Left renal cortex interstitium (tissue), 4 donors: ENCODE results near the gene SYCE3. TPM values are rescaled to one million over a fixed set of nuclear protein-coding genes. Genes with fewer than 3 reads are reported as not detected.

Experiments
- DNase-seq, 4 donors: peaks; one replicate each; pipeline ENCODE4 v3.0.0-alpha.2; 2013; ENCODE audit warnings: low read depth in 4 of 4, low spot score in 2 of 4, missing footprints in 1 of 4
- polyA plus RNA-seq, 4 donors: library from polyadenylated mRNA; unstranded; fragments of 120-200 nt; gene quantifications; one replicate each; pipeline ENCODE4 v1.2.1, GENCODE V29; 2013; ENCODE audit not compliant: insufficient read length in 4 of 4

The SYCE3 gene
- polyA plus RNA-seq, 4 donors, result 0.43 TPM; not detected in 3

GRCh38 chr22:50532824-50533796 is 29.6 kb downstream of the SYCE3 start:
- DNase-seq, result no peak

DNA sequence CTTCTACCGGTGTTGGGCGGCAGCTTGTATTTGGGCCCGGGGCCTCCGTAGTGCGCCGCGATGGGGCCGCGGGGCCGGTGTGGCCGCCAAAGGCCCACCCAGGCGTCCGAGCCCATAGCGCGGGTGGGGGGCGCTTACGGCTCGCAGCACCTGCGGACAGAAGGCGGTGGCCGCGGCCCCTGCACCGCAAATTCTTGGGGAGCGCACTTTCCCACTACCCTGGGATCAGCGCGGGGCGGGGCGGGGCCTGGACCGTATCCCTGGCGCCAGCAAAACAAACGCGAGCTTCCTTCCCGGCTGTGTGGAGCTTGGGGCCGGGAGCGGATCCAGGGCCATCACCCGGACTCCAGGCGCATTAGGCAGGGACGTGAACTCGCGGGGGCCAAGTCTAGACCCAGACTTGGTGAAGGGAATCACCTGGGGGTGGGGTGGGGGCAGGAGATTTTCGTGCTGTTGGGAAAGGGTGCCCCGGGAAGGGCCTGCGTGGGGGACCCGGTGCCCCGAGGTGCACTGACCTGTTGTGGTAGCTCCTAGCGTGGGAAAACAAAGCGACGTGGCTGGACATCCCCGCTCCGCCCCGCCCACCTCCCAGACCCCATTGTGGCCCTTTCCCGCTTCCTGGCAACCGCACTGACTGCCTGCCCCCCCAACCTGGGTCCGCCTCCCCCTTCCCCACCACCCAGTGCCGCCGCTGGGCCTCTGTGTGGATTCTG is 30.6 kb downstream of the SYCE3 start:
- DNase-seq, result no peak

- DNase-seq, result no peak
These were observed 31.2 kb downstream of the SYCE3 start for GRCh38 chr22:50531546-50531961.

- no peak for DNase-seq
These were observed 31.7 kb downstream of the SYCE3 start for GRCh38 chr22:50530877-50531545.

GRCh38 chr22:50530580-50530876 is 32.2 kb downstream of the SYCE3 start:
- DNase-seq, result no peak

GRCh38 chr22:50529897-50530579 is 32.7 kb downstream of the SYCE3 start, which contains the start of gene TYMP:
TSS of gene TYMP (minus strand) at chr22:50530012. CDS start at chr22:50529709, 303 bp downstream.
- DNase-seq, result no peak

GRCh38 chr22:50529416-50529896 is 33.3 kb downstream of the SYCE3 start:
- DNase-seq, result no peak

- DNase-seq, result no peak
These were observed 33.9 kb downstream of the SYCE3 start for GRCh38 chr22:50528682-50529415.

- no peak for DNase-seq
These were observed 34.6 kb downstream of the SYCE3 start for GRCh38 chr22:50527921-50528681.

GRCh38 chr22:50526834-50527801 is 35.6 kb downstream of the SYCE3 start:
- DNase-seq, result no peak

- DNase-seq, result peak in 2 of 4 donors; percentile 56 to 59
These were observed 36.4 kb downstream of the SYCE3 start for GRCh38 chr22:50526108-50526833.

GRCh38 chr22:50525858-50526107 is 36.9 kb downstream of the SYCE3 start:
- no peak for DNase-seq

GRCh38 chr22:50525104-50525857 is 37.4 kb downstream of the SYCE3 start, which contains the start of gene SCO2:
TSS of gene SCO2 (minus strand) at chr22:50525598. CDS start at chr22:50524411, 1,187 bp downstream.
- DNase-seq, result peak; percentile 92 to 95 (median 94)

DNA sequence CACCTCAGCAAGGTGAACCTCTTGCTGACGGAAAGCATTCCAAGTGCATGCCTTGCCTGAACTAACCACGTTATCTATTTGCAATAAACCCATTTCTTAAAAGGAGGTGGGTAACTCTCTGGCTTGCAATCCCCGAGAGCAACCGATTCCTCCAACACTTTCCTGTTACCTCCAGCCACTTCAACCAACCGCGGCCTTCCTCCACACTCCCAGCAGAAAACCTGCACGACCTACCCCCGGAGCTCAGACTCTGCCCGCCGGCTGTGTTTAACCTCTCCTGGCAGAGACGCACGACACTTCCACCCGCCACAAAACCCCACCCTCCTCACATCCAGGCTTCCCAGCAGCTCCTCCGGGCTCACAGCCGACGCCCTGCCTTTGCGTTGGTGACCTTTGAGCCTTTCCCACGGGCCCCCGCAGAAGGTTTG is 38.0 kb downstream of the SYCE3 start:
- DNase-seq, result no peak

GRCh38 chr22:50523806-50524675 is 38.7 kb downstream of the SYCE3 start:
- no peak for DNase-seq

GRCh38 chr22:50523458-50523805 is 39.3 kb downstream of the SYCE3 start:
- DNase-seq, result no peak
